T-helper 17 cell (primary cell): ENCODE measurements around the gene CALCA. TPM values are rescaled to one million over a fixed set of nuclear protein-coding genes. Genes with fewer than 3 reads are reported as not detected.
A peak's percentile ranks its signal among the peaks of the same experiment; 100 is the strongest.
"Not testable (repeated sequence)": the region's sequence is repeated elsewhere in the genome, so short reads cannot be mapped to it uniquely, and the experiment has no call there.

Experiments
- ATAC-seq: fragments of 150-1000 bp; cut with Tn5 transposase; 2 replicates; pipeline ENCODE4 v1.10.0; 2021; ENCODE audit warnings: mild to moderate bottlenecking, moderate library complexity
- DNase-seq, 3 donors: peaks; one replicate each; pipeline versions ENCODE4 v3.0.0 to v3.0.0-alpha.2; 2020 to 2021
- H3K9me3 ChIP-seq: one replicate; pipeline ENCODE4 v1.7.0; 2013; ENCODE audit warnings: low read length, mild to moderate bottlenecking; ENCODE audit not compliant: control insufficient read depth, poor library complexity, severe bottlenecking
- H3K27ac Mint-ChIP-seq: one replicate; pipeline ENCODE4 v1.8.0; 2022; ENCODE audit warnings: mild to moderate bottlenecking, moderate library complexity, mixed read lengths
- H3K27me3 Mint-ChIP-seq: one replicate; pipeline ENCODE4 v1.8.0; 2022; ENCODE audit warnings: mixed read lengths
- H3K36me3 Mint-ChIP-seq: one replicate; pipeline ENCODE4 v1.8.0; 2022; ENCODE audit warnings: low read depth, mixed read lengths
- H3K4me1 Mint-ChIP-seq: one replicate; pipeline ENCODE4 v1.8.0; 2022; ENCODE audit warnings: mild to moderate bottlenecking, mixed read lengths
- H3K4me3 Mint-ChIP-seq: one replicate; pipeline ENCODE4 v1.8.0; 2022; ENCODE audit warnings: mild to moderate bottlenecking, moderate library complexity, mixed read lengths
- total RNA-seq, 4 donors: library from RNA in 2 of 4; stranded (reverse) in 2 of 4; gene quantifications; one replicate each; pipeline ENCODE4 v1.2.3 and lab custom pipeline; 2022 to 2026

Gene CALCA
- total RNA-seq (not detected), total RNA-seq (lab: John Stamatoyannopoulos, UW) (0 reads per million in 2 donors)

GRCh38 chr11:14971865-14972580, at the start of gene CALCA:
Gene CALCA, minus strand, starts transcription at chr11:14972351. Its CDS starts 1,159 bp downstream, at chr11:14971192.
- Mint-ChIP-seq H3K27ac (no peak within 1 kb of the TSS), H3K36me3 (peaks cover 3% of the 10 kb centered on the region), H3K4me1 (peaks cover 30% of the 10 kb centered on the region), H3K27me3 (peaks cover 86% of the 10 kb centered on the region), H3K4me3 (peak within 1 kb of the TSS; percentile 86)
- no peaks in the 10 kb centered on the region for H3K9me3 ChIP-seq
- DNase-seq (no peak), ATAC-seq (no peak)

GRCh38 chr11:15016200-15016599, 44.0 kb upstream of the CALCA start:
- peaks cover 8% of the 10 kb centered on the region for H3K27me3 Mint-ChIP-seq
- DNase-seq (no peak), ATAC-seq (no peak)
- H3K36me3 Mint-ChIP-seq = no peaks in the 10 kb centered on the region
- H3K27ac Mint-ChIP-seq = no peak overlapping the region
- H3K4me1 Mint-ChIP-seq = no peaks in the 10 kb centered on the region
- H3K9me3 ChIP-seq = peaks cover 2% of the 10 kb centered on the region
- H3K4me3 Mint-ChIP-seq = no peak overlapping the region

GRCh38 chr11:15011776-15012345, 39.7 kb upstream of the CALCA start:
- H3K4me1 Mint-ChIP-seq = no peaks in the 10 kb centered on the region
- no peaks in the 10 kb centered on the region for H3K9me3 ChIP-seq
- no peak overlapping the region for H3K27ac Mint-ChIP-seq
- no peak overlapping the region for H3K4me3 Mint-ChIP-seq
- no peaks in the 10 kb centered on the region for H3K36me3 Mint-ChIP-seq
- no peak for DNase-seq
- no peak for ATAC-seq
- H3K27me3 Mint-ChIP-seq = peaks cover 42% of the 10 kb centered on the region

- H3K27ac Mint-ChIP-seq = no peak overlapping the region
- H3K4me1 Mint-ChIP-seq = no peaks in the 10 kb centered on the region
- H3K27me3 Mint-ChIP-seq = peaks cover 42% of the 10 kb centered on the region
- no peaks in the 10 kb centered on the region for H3K36me3 Mint-ChIP-seq
- H3K4me3 Mint-ChIP-seq = no peak overlapping the region
- DNase-seq = no peak
- no peaks in the 10 kb centered on the region for H3K9me3 ChIP-seq
- no peak for ATAC-seq
These were observed 38.7 kb upstream of the CALCA start for GRCh38 chr11:15010865-15011264.

- Mint-ChIP-seq H3K4me3 (no peak overlapping the region), H3K27me3 (peaks cover 50% of the 10 kb centered on the region), H3K4me1 (no peaks in the 10 kb centered on the region), H3K36me3 (peaks cover 2% of the 10 kb centered on the region), H3K27ac (no peak overlapping the region)
- no peaks in the 10 kb centered on the region for H3K9me3 ChIP-seq
- no peak for DNase-seq
- ATAC-seq = peak; percentile 59
These were observed 34.1 kb upstream of the CALCA start for GRCh38 chr11:15006139-15006759.

- H3K4me1 Mint-ChIP-seq, H3K36me3 Mint-ChIP-seq, DNase-seq, H3K27ac Mint-ChIP-seq, H3K9me3 ChIP-seq, ATAC-seq, H3K4me3 Mint-ChIP-seq: not testable (repeated sequence)
- peaks cover 37% of the 10 kb centered on the region for H3K27me3 Mint-ChIP-seq
These were observed 16.0 kb upstream of the CALCA start for GRCh38 chr11:14988133-14988532.

- no peaks in the 10 kb centered on the region for H3K4me1 Mint-ChIP-seq
- H3K36me3 Mint-ChIP-seq = peaks cover 4% of the 10 kb centered on the region
- no peak for ATAC-seq
- no peak for DNase-seq
- no peak overlapping the region for H3K4me3 Mint-ChIP-seq
- H3K27ac Mint-ChIP-seq = no peak overlapping the region
- peaks cover 18% of the 10 kb centered on the region for H3K27me3 Mint-ChIP-seq
- H3K9me3 ChIP-seq = no peaks in the 10 kb centered on the region
These were observed 9.4 kb upstream of the CALCA start for GRCh38 chr11:14981507-14981906.

- H3K9me3 ChIP-seq = no peaks in the 10 kb centered on the region
- Mint-ChIP-seq H3K36me3 (peaks cover 3% of the 10 kb centered on the region), H3K4me3 (no peak overlapping the region), H3K27ac (no peak overlapping the region), H3K4me1 (peaks cover 2% of the 10 kb centered on the region), H3K27me3 (peaks cover 25% of the 10 kb centered on the region)
- no peak for ATAC-seq
- DNase-seq = no peak
These were observed 8.7 kb upstream of the CALCA start for GRCh38 chr11:14980854-14981253.

- no peak for DNase-seq
- no peak overlapping the region for H3K27ac Mint-ChIP-seq
- H3K9me3 ChIP-seq = no peaks in the 10 kb centered on the region
- H3K4me3 Mint-ChIP-seq = no peak overlapping the region
- peaks cover 60% of the 10 kb centered on the region for H3K27me3 Mint-ChIP-seq
- H3K36me3 Mint-ChIP-seq = no peaks in the 10 kb centered on the region
- no peak for ATAC-seq
- H3K4me1 Mint-ChIP-seq = peaks cover 26% of the 10 kb centered on the region
These were observed 5.1 kb upstream of the CALCA start for GRCh38 chr11:14977101-14977880.

- DNase-seq = no peak
- no peak for ATAC-seq
- H3K27me3 Mint-ChIP-seq = peaks cover 66% of the 10 kb centered on the region
- H3K27ac Mint-ChIP-seq = no peak overlapping the region
- H3K9me3 ChIP-seq = no peaks in the 10 kb centered on the region
- H3K36me3 Mint-ChIP-seq = peaks cover 3% of the 10 kb centered on the region
- H3K4me1 Mint-ChIP-seq = peaks cover 30% of the 10 kb centered on the region
- peak overlapping the region; percentile 86 for H3K4me3 Mint-ChIP-seq
These were observed 3.1 kb upstream of the CALCA start for GRCh38 chr11:14975252-14975587.

- H3K4me1 Mint-ChIP-seq = peaks cover 30% of the 10 kb centered on the region
- ATAC-seq = peak; percentile 79
- peaks cover 3% of the 10 kb centered on the region for H3K36me3 Mint-ChIP-seq
These were observed 2.5 kb upstream of the CALCA start for GRCh38 chr11:14974515-14975251.

GRCh38 chr11:14973621-14974514, 1.7 kb upstream of the CALCA start:
- H3K36me3 Mint-ChIP-seq = peaks cover 3% of the 10 kb centered on the region
- H3K4me1 Mint-ChIP-seq = peaks cover 30% of the 10 kb centered on the region
- H3K4me3 Mint-ChIP-seq = peak overlapping the region; percentile 86
- H3K27me3 Mint-ChIP-seq = peaks cover 71% of the 10 kb centered on the region
- no peaks in the 10 kb centered on the region for H3K9me3 ChIP-seq
- ATAC-seq (peak; percentile 52), DNase-seq (no peak)
- no peak overlapping the region for H3K27ac Mint-ChIP-seq

More at GRCh38 chr11:14974515-14975251, 2.5 kb upstream of the CALCA start:
- peak in 2 of 3 donors; percentile 16 to 41 for DNase-seq
- Mint-ChIP-seq H3K27ac (no peak overlapping the region), H3K4me3 (peak overlapping the region; percentile 86), H3K27me3 (peaks cover 66% of the 10 kb centered on the region)
- no peaks in the 10 kb centered on the region for H3K9me3 ChIP-seq
